Activated naive CD8-positive, alpha-beta T cell treated with anti-CD3 and anti-CD28 coated beads, Interleukin-2, amount 10 ng/mL, durations not matched to agents 7 days and 5 days (primary cell): ENCODE results near the gene CACNA1B. TPM values are rescaled to one million over a fixed set of nuclear protein-coding genes. Genes with fewer than 3 reads are reported as not detected.

Source experiments
- ATAC-seq: fragments of 150-1000 bp; cut with Tn5 transposase; one replicate; pipeline ENCODE4 v1.10.0; 2021; ENCODE audit warnings: low read depth, moderate library complexity
- POLR2A ChIA-PET: fragments of 350-600 bp; sonication (Branson Sonifier 250); formaldehyde crosslinking; loops from one replicate; lab custom pipeline; 2021; ENCODE audit warnings: antibody characterized with exemption; lab: Charles Lee
- DNase-seq: peaks from one replicate; pipeline ENCODE4 v3.0.0; 2021
- H3K27ac Mint-ChIP-seq: one replicate; pipeline ENCODE4 v1.8.0; 2022; ENCODE audit warnings: mild to moderate bottlenecking, mixed read lengths
- H3K27me3 Mint-ChIP-seq: one replicate; pipeline ENCODE4 v1.8.0; 2022; ENCODE audit warnings: mild to moderate bottlenecking, moderate library complexity, mixed read lengths
- H3K36me3 Mint-ChIP-seq: one replicate; pipeline ENCODE4 v1.8.0; 2021; ENCODE audit warnings: mild to moderate bottlenecking, mixed read lengths
- H3K4me1 Mint-ChIP-seq: one replicate; pipeline ENCODE4 v1.8.0; 2021; ENCODE audit warnings: mixed read lengths
- H3K4me3 Mint-ChIP-seq: one replicate; pipeline ENCODE4 v1.8.0; 2022; ENCODE audit warnings: mild to moderate bottlenecking, moderate library complexity, mixed read lengths
- H3K9me3 Mint-ChIP-seq: one replicate; pipeline ENCODE4 v1.8.0; 2021; ENCODE audit warnings: mixed read lengths
- total RNA-seq, 2 experiments: library from RNA; stranded (reverse); gene quantifications; one replicate each; pipeline ENCODE4 v1.2.3, GENCODE V29; 2021

CACNA1B gene
- total RNA-seq, 2 experiments from 2014 or later: not detected

GRCh38 chr9:137987244-137988030 is 109.9 kb downstream of the CACNA1B start:
- Mint-ChIP-seq H3K27me3 (peaks cover 13% of the 10 kb centered on the region), H3K9me3 (no peaks in the 10 kb centered on the region), H3K36me3 (no peaks in the 10 kb centered on the region), H3K4me3 (no peak overlapping the region), H3K27ac (no peak overlapping the region), H3K4me1 (peaks cover 6% of the 10 kb centered on the region)
- no peak for ATAC-seq
- no peak for DNase-seq
- POLR2A ChIA-PET: no interaction called here

- no peak overlapping the region for H3K27ac Mint-ChIP-seq
- no peak for ATAC-seq
- H3K36me3 Mint-ChIP-seq: no peaks in the 10 kb centered on the region
- peaks cover 13% of the 10 kb centered on the region for H3K27me3 Mint-ChIP-seq
- POLR2A ChIA-PET: no interaction called here
- no peak overlapping the region for H3K4me3 Mint-ChIP-seq
- peaks cover 6% of the 10 kb centered on the region for H3K4me1 Mint-ChIP-seq
- no peak for DNase-seq
- no peaks in the 10 kb centered on the region for H3K9me3 Mint-ChIP-seq
Observed at GRCh38 chr9:137988051-137988450, 110.5 kb downstream of the CACNA1B start.

GRCh38 chr9:137988701-137989100 is 111.1 kb downstream of the CACNA1B start:
- no peak for ATAC-seq
- Mint-ChIP-seq H3K36me3 (no peaks in the 10 kb centered on the region), H3K27ac (no peak overlapping the region), H3K4me3 (no peak overlapping the region), H3K9me3 (no peaks in the 10 kb centered on the region), H3K27me3 (peaks cover 13% of the 10 kb centered on the region), H3K4me1 (peaks cover 6% of the 10 kb centered on the region)
- no peak for DNase-seq
- POLR2A ChIA-PET: no interaction called here

GRCh38 chr9:137989156-137989555 is 111.6 kb downstream of the CACNA1B start:
- H3K36me3 Mint-ChIP-seq: no peaks in the 10 kb centered on the region
- POLR2A ChIA-PET: no interaction called here
- H3K4me1 Mint-ChIP-seq: peaks cover 6% of the 10 kb centered on the region
- H3K27me3 Mint-ChIP-seq: peaks cover 13% of the 10 kb centered on the region
- ATAC-seq (no peak), DNase-seq (no peak)
- H3K27ac Mint-ChIP-seq: no peak overlapping the region
- no peaks in the 10 kb centered on the region for H3K9me3 Mint-ChIP-seq
- no peak overlapping the region for H3K4me3 Mint-ChIP-seq

GRCh38 chr9:137989999-137990715 is 112.6 kb downstream of the CACNA1B start:
- no peak for ATAC-seq
- no peak overlapping the region for H3K4me3 Mint-ChIP-seq
- DNase-seq: no peak
- peaks cover 6% of the 10 kb centered on the region for H3K4me1 Mint-ChIP-seq
- H3K27ac Mint-ChIP-seq: no peak overlapping the region
- POLR2A ChIA-PET: no interaction called here
- peaks cover 20% of the 10 kb centered on the region for H3K27me3 Mint-ChIP-seq
- no peaks in the 10 kb centered on the region for H3K9me3 Mint-ChIP-seq
- no peaks in the 10 kb centered on the region for H3K36me3 Mint-ChIP-seq

GRCh38 chr9:138003485-138004190 is 126.1 kb downstream of the CACNA1B start:
- Mint-ChIP-seq H3K27me3 (peaks cover 13% of the 10 kb centered on the region), H3K27ac (no peak overlapping the region), H3K9me3 (no peaks in the 10 kb centered on the region), H3K4me3 (no peak overlapping the region), H3K36me3 (no peaks in the 10 kb centered on the region), H3K4me1 (no peaks in the 10 kb centered on the region)
- no peak for DNase-seq
- POLR2A ChIA-PET: no interaction called here
- no peak for ATAC-seq

GRCh38 chr9:138006576-138007233 is 129.1 kb downstream of the CACNA1B start:
- DNase-seq: no peak
- Mint-ChIP-seq H3K27ac (no peak overlapping the region), H3K36me3 (no peaks in the 10 kb centered on the region), H3K27me3 (peaks cover 6% of the 10 kb centered on the region), H3K4me1 (no peaks in the 10 kb centered on the region), H3K4me3 (no peak overlapping the region), H3K9me3 (no peaks in the 10 kb centered on the region)
- no peak for ATAC-seq
- POLR2A ChIA-PET: no interaction called here

GRCh38 chr9:138007566-138007917 is 130.0 kb downstream of the CACNA1B start:
- DNase-seq (no peak), ATAC-seq (no peak)
- peaks cover 3% of the 10 kb centered on the region for H3K27me3 Mint-ChIP-seq
- no peaks in the 10 kb centered on the region for H3K36me3 Mint-ChIP-seq
- no peaks in the 10 kb centered on the region for H3K9me3 Mint-ChIP-seq
- POLR2A ChIA-PET: no interaction called here
- no peak overlapping the region for H3K27ac Mint-ChIP-seq
- no peaks in the 10 kb centered on the region for H3K4me1 Mint-ChIP-seq
- no peak overlapping the region for H3K4me3 Mint-ChIP-seq

GRCh38 chr9:138007918-138008841 is 130.6 kb downstream of the CACNA1B start:
- no peak for ATAC-seq
- Mint-ChIP-seq H3K36me3 (no peaks in the 10 kb centered on the region), H3K4me1 (no peaks in the 10 kb centered on the region), H3K27ac (no peak overlapping the region), H3K27me3 (no peaks in the 10 kb centered on the region), H3K4me3 (no peak overlapping the region), H3K9me3 (no peaks in the 10 kb centered on the region)
- no peak for DNase-seq
- POLR2A ChIA-PET: no interaction called here

GRCh38 chr9:138009016-138009802 is 131.6 kb downstream of the CACNA1B start:
- Mint-ChIP-seq H3K9me3 (no peaks in the 10 kb centered on the region), H3K27ac (no peak overlapping the region), H3K27me3 (no peaks in the 10 kb centered on the region), H3K4me1 (no peaks in the 10 kb centered on the region), H3K4me3 (no peak overlapping the region), H3K36me3 (no peaks in the 10 kb centered on the region)
- DNase-seq (no peak), ATAC-seq (no peak)
- POLR2A ChIA-PET: no interaction called here

- DNase-seq (peak; percentile 22), ATAC-seq (no peak)
- Mint-ChIP-seq H3K9me3 (no peaks in the 10 kb centered on the region), H3K4me1 (no peaks in the 10 kb centered on the region), H3K36me3 (no peaks in the 10 kb centered on the region), H3K27me3 (no peaks in the 10 kb centered on the region), H3K27ac (no peak overlapping the region), H3K4me3 (no peak overlapping the region)
- POLR2A ChIA-PET: no interaction called here
Observed at GRCh38 chr9:138009803-138010690, 132.5 kb downstream of the CACNA1B start.
